ENCODE data around the gene CD69.

The CD69 gene

GRCh38 chr12:9750276-9751203, 10.2 kb downstream of the CD69 start:
- H3K9ac ChIP-seq (ENCODE audit: low read length) = peak overlapping the region; percentile 49
- peak overlapping the region; percentile 73 for H3K4me3 ChIP-seq (ENCODE audit: low read length)
- H3K27ac ChIP-seq (ENCODE audit: low read length) = no peak overlapping the region
- TF ChIP-seq EZH2phosphoT487 (IDR thresholded peaks at IDR 0.05; ENCODE audit: low read depth) = no peak
- TF ChIP-seq CTCF (IDR thresholded peaks at IDR 0.05; ENCODE audit: low read depth, low read length) = peak; percentile 78
- no peaks in the 10 kb centered on the region for H3K36me3 ChIP-seq (replicated peaks; ENCODE audit: low read depth, low read length)
- H3K9me3 ChIP-seq (ENCODE audit: insufficient read depth, low read length) = no peaks in the 10 kb centered on the region
- peak overlapping the region; percentile 80 for H3K4me2 ChIP-seq (ENCODE audit: low read length)
- no peaks in the 10 kb centered on the region for H3K79me2 ChIP-seq (ENCODE audit: low read length)
- no peaks in the 10 kb centered on the region for H3K27me3 ChIP-seq (ENCODE audit: low read depth, low read length)
- peaks cover 10% of the 10 kb centered on the region for H3K4me1 ChIP-seq (ENCODE audit: low read length)
- no peaks in the 10 kb centered on the region for H4K20me1 ChIP-seq (ENCODE audit: insufficient read depth, low read length)
- peak overlapping the region; percentile 43; the same call in 1 of the 2 replicates for H2AFZ ChIP-seq (ENCODE audit: low read depth, low read length)

DNA sequence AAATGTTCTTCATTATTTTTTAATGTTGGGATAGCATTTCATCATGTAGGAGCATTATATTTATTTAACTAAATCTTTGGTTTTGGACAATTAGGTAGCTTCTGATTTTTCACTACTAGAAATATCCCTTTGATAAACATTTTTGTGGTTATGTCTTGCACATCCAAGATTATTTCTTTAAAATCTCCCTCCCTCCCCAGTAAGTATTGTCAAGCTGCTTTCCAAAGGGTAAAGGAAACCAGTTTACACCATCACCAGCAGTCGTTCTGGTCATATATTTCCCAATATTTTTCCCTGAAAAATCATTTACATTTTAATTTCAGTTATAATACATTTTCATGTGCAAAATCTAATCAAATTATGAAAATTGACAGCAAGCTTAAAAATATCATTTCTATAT, 11.1 kb downstream of the CD69 start:
- Histone ChIP-seq H3K4me1 (ENCODE audit: low read length) (peaks cover 17% of the 10 kb centered on the region), H3K9me3 (ENCODE audit: insufficient read depth, low read length) (no peaks in the 10 kb centered on the region), H3K27me3 (ENCODE audit: low read depth, low read length) (no peaks in the 10 kb centered on the region), H4K20me1 (ENCODE audit: insufficient read depth, low read length) (no peaks in the 10 kb centered on the region), H3K4me2 (ENCODE audit: low read length) (no peak overlapping the region), H3K27ac (ENCODE audit: low read length) (no peak overlapping the region), H3K4me3 (ENCODE audit: low read length) (no peak overlapping the region), H3K36me3 (replicated peaks; ENCODE audit: low read depth, low read length) (no peaks in the 10 kb centered on the region), H3K79me2 (ENCODE audit: low read length) (no peaks in the 10 kb centered on the region), H2AFZ (ENCODE audit: low read depth, low read length) (no peak overlapping the region), H3K9ac (ENCODE audit: low read length) (no peak overlapping the region)
- TF ChIP-seq CTCF (IDR thresholded peaks at IDR 0.05; ENCODE audit: low read depth, low read length) = no peak
- TF ChIP-seq EZH2phosphoT487 (IDR thresholded peaks at IDR 0.05; ENCODE audit: low read depth) = no peak

GRCh38 chr12:9745199-9745598, 15.5 kb downstream of the CD69 start:
- Histone ChIP-seq H3K4me2 (ENCODE audit: low read length) (peak overlapping the region; percentile 7; the same call in 1 of the 2 replicates), H3K4me3 (ENCODE audit: low read length) (no peak overlapping the region), H2AFZ (ENCODE audit: low read depth, low read length) (no peak overlapping the region), H3K79me2 (ENCODE audit: low read length) (peaks cover 30% of the 10 kb centered on the region), H3K9me3 (ENCODE audit: insufficient read depth, low read length) (no peaks in the 10 kb centered on the region), H3K4me1 (ENCODE audit: low read length) (peaks cover 51% of the 10 kb centered on the region), H4K20me1 (ENCODE audit: insufficient read depth, low read length) (no peaks in the 10 kb centered on the region), H3K27ac (ENCODE audit: low read length) (no peak overlapping the region), H3K9ac (ENCODE audit: low read length) (no peak overlapping the region), H3K36me3 (replicated peaks; ENCODE audit: low read depth, low read length) (no peaks in the 10 kb centered on the region), H3K27me3 (ENCODE audit: low read depth, low read length) (no peaks in the 10 kb centered on the region)
- no peak for TF ChIP-seq EZH2phosphoT487 (IDR thresholded peaks at IDR 0.05; ENCODE audit: low read depth)
- no peak for TF ChIP-seq CTCF (IDR thresholded peaks at IDR 0.05; ENCODE audit: low read depth, low read length)

DNA sequence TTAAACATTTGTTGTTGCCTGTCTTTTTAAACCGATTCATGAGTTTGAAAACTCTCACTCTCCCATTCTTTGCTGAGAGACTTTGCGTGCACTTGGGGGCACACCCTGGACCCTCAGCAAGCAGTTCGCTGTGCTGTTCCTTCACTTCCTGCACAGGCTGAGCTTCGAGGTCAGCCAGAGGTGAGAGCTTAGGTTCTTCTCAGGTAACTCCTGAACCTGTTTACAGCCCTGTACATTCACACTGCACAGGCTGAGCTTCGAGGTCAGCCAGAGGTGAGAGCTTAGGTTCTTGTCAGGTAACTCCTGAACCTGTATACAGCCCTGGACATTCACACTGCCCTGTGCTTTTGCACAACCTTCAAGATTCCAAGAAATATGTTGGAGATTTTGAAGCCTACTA, 18.0 kb downstream of the CD69 start:
- Histone ChIP-seq H3K4me2 (ENCODE audit: low read length) (peak overlapping the region; percentile 86), H3K27me3 (ENCODE audit: low read depth, low read length) (no peaks in the 10 kb centered on the region), H3K4me1 (ENCODE audit: low read length) (peaks cover 65% of the 10 kb centered on the region), H3K79me2 (ENCODE audit: low read length) (peaks cover 50% of the 10 kb centered on the region), H3K9me3 (ENCODE audit: insufficient read depth, low read length) (no peaks in the 10 kb centered on the region), H3K27ac (ENCODE audit: low read length) (peak overlapping the region; percentile 79), H3K9ac (ENCODE audit: low read length) (peak overlapping the region; percentile 66), H2AFZ (ENCODE audit: low read depth, low read length) (peak overlapping the region; percentile 11; the same call in 1 of the 2 replicates), H4K20me1 (ENCODE audit: insufficient read depth, low read length) (no peaks in the 10 kb centered on the region), H3K36me3 (replicated peaks; ENCODE audit: low read depth, low read length) (no peaks in the 10 kb centered on the region), H3K4me3 (ENCODE audit: low read length) (peak overlapping the region; percentile 68)
- no peak for TF ChIP-seq EZH2phosphoT487 (IDR thresholded peaks at IDR 0.05; ENCODE audit: low read depth)
- no peak for TF ChIP-seq CTCF (IDR thresholded peaks at IDR 0.05; ENCODE audit: low read depth, low read length)

Data from OCI-LY3 (cell line).